ENCODE data around the gene FST.

- TF ChIP-seq, protein P1, sequence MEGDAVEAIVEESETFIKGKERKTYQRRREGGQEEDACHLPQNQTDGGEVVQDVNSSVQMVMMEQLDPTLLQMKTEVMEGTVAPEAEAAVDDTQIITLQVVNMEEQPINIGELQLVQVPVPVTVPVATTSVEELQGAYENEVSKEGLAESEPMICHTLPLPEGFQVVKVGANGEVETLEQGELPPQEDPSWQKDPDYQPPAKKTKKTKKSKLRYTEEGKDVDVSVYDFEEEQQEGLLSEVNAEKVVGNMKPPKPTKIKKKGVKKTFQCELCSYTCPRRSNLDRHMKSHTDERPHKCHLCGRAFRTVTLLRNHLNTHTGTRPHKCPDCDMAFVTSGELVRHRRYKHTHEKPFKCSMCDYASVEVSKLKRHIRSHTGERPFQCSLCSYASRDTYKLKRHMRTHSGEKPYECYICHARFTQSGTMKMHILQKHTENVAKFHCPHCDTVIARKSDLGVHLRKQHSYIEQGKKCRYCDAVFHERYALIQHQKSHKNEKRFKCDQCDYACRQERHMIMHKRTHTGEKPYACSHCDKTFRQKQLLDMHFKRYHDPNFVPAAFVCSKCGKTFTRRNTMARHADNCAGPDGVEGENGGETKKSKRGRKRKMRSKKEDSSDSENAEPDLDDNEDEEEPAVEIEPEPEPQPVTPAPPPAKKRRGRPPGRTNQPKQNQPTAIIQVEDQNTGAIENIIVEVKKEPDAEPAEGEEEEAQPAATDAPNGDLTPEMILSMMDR (conservative IDR thresholded peaks at IDR 0.05 in 1 of 2, IDR thresholded peaks at IDR 0.05 in 1 of 2; ENCODE audit: low read depth in 1 of 2, low read length in 2 of 2): no peak
- TF ChIP-seq EZH2 (IDR thresholded peaks at IDR 0.05; ENCODE audit: low read length, missing control alignments): no peak
Measured at GRCh38 chr5:53476019-53476418, 4.4 kb upstream of the FST start.
